A673 (cell line): ENCODE results near the gene LRRC4C.

ENCODE experiments used
- CTCF ChIP-seq: fragments of 300-800, 200-600 bp; sonication (generic); conservative IDR thresholded peaks from 2 replicates; pipeline ENCODE4 v1.5.1; 2017; ENCODE audit warnings: low read depth, mild to moderate bottlenecking, antibody characterized with exemption, low read length, moderate library complexity, mixed read lengths
- EZH2 ChIP-seq: fragments of 200-600 bp; sonication (generic); IDR thresholded peaks from 2 replicates; pipeline ENCODE4 v1.6.1; 2017; ENCODE audit warnings: borderline replicate concordance, low read depth, mild to moderate bottlenecking, mixed read lengths, antibody characterized with exemption, low read length; ENCODE audit not compliant: poor library complexity, severe bottlenecking

- TF ChIP-seq CTCF (no peak), EZH2 (no peak)
Measured at GRCh38 chr11:40271361-40271760, 1188.1 kb downstream of the LRRC4C start.
